Measurements from ENCODE around the gene GABBR2. TPM values are rescaled to one million over a fixed set of nuclear protein-coding genes. Genes with fewer than 3 reads are reported as not detected.

GABBR2 gene
- total RNA-seq, 2 experiments from 2014 or later: not detected

GRCh38 chr9:98727428-98727827 lies 18.7 kb upstream of the GABBR2 start:
- TF ChIP-seq, protein P1, sequence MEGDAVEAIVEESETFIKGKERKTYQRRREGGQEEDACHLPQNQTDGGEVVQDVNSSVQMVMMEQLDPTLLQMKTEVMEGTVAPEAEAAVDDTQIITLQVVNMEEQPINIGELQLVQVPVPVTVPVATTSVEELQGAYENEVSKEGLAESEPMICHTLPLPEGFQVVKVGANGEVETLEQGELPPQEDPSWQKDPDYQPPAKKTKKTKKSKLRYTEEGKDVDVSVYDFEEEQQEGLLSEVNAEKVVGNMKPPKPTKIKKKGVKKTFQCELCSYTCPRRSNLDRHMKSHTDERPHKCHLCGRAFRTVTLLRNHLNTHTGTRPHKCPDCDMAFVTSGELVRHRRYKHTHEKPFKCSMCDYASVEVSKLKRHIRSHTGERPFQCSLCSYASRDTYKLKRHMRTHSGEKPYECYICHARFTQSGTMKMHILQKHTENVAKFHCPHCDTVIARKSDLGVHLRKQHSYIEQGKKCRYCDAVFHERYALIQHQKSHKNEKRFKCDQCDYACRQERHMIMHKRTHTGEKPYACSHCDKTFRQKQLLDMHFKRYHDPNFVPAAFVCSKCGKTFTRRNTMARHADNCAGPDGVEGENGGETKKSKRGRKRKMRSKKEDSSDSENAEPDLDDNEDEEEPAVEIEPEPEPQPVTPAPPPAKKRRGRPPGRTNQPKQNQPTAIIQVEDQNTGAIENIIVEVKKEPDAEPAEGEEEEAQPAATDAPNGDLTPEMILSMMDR (conservative IDR thresholded peaks at IDR 0.05; ENCODE audit: low read length): no peak
- TF ChIP-seq EZH2phosphoT487 (IDR thresholded peaks at IDR 0.05; ENCODE audit: borderline replicate concordance, low read depth, low read length): no peak
- no peaks in the 10 kb centered on the region for H3K79me2 ChIP-seq (ENCODE audit: insufficient read depth, low read depth, low read length)

GRCh38 chr9:98726735-98727134 lies 18.0 kb upstream of the GABBR2 start:
- intact Hi-C loops (cut with micrococcal nuclease; ENCODE audit: unreplicated experiment): no loop called here
- peak overlapping the region; percentile 52 for H3K4me2 ChIP-seq (ENCODE audit: low read length)
- no peak overlapping the region for H3K27ac ChIP-seq (ENCODE audit: low read depth, low read length, poor library complexity, severe bottlenecking)
- no peaks in the 10 kb centered on the region for H3K36me3 ChIP-seq (ENCODE audit: insufficient read depth, low read length)
- TF ChIP-seq, protein P1 (conservative IDR thresholded peaks at IDR 0.05; ENCODE audit: low read length): no peak
- no peak for TF ChIP-seq EZH2phosphoT487 (IDR thresholded peaks at IDR 0.05; ENCODE audit: borderline replicate concordance, low read depth, low read length)
- BruUV-seq (replicated peaks): no TSS peak
- ChIA-PET CTCF (ENCODE audit: unreplicated experiment) (no interaction called here), POLR2A (interaction anchor here (0.7 kb wide), 1 partner anchor 9 kb away, joined by 4 read pairs; no protein-coding TSS in a partner anchor)
- no peaks in the 10 kb centered on the region for H3K79me2 ChIP-seq (ENCODE audit: insufficient read depth, low read depth, low read length)
- H2AFZ ChIP-seq (ENCODE audit: low read length): peak overlapping the region; percentile 48; the same call in 1 of the 2 replicates
- peaks cover 22% of the 10 kb centered on the region for H3K4me1 ChIP-seq (ENCODE audit: insufficient read depth, low read length, poor library complexity, severe bottlenecking)
- no peaks in the 10 kb centered on the region for H4K20me1 ChIP-seq (ENCODE audit: insufficient read depth, low read length)
- H3K4me3 ChIP-seq (ENCODE audit: low read depth, low read length, poor library complexity, severe bottlenecking): peak overlapping the region; percentile 0
- H3K9me3 ChIP-seq (ENCODE audit: low read length): no peaks in the 10 kb centered on the region
- DNase-seq (ENCODE audit: low spot score): peak; percentile 70
- no peaks in the 10 kb centered on the region for H3K9me2 ChIP-seq (ENCODE audit: insufficient read depth, low read length)

More at GRCh38 chr9:98727428-98727827, 18.7 kb upstream of the GABBR2 start:
- Histone ChIP-seq H3K9me3 (ENCODE audit: low read length) (no peaks in the 10 kb centered on the region), H3K4me3 (ENCODE audit: low read depth, low read length, poor library complexity, severe bottlenecking) (no peak overlapping the region), H3K27ac (ENCODE audit: low read depth, low read length, poor library complexity, severe bottlenecking) (no peak overlapping the region), H3K9me2 (ENCODE audit: insufficient read depth, low read length) (no peaks in the 10 kb centered on the region), H3K4me2 (ENCODE audit: low read length) (0 out of 2 replicates have a peak overlapping the region, but pooled peaks have one; percentile 52), H2AFZ (ENCODE audit: low read length) (no peak overlapping the region), H4K20me1 (ENCODE audit: insufficient read depth, low read length) (no peaks in the 10 kb centered on the region), H3K4me1 (ENCODE audit: insufficient read depth, low read length, poor library complexity, severe bottlenecking) (peaks cover 22% of the 10 kb centered on the region), H3K36me3 (ENCODE audit: insufficient read depth, low read length) (no peaks in the 10 kb centered on the region)
- intact Hi-C loops (cut with micrococcal nuclease; ENCODE audit: unreplicated experiment): no loop called here
- ChIA-PET CTCF (ENCODE audit: unreplicated experiment) (no interaction called here), POLR2A (interaction anchor here (1.1 kb wide), 1 partner anchor 81 kb away, joined by 3 read pairs; no protein-coding TSS in a partner anchor)
- peak; percentile 40 for DNase-seq (ENCODE audit: low spot score)
- no TSS peak for BruUV-seq (replicated peaks)

DNA sequence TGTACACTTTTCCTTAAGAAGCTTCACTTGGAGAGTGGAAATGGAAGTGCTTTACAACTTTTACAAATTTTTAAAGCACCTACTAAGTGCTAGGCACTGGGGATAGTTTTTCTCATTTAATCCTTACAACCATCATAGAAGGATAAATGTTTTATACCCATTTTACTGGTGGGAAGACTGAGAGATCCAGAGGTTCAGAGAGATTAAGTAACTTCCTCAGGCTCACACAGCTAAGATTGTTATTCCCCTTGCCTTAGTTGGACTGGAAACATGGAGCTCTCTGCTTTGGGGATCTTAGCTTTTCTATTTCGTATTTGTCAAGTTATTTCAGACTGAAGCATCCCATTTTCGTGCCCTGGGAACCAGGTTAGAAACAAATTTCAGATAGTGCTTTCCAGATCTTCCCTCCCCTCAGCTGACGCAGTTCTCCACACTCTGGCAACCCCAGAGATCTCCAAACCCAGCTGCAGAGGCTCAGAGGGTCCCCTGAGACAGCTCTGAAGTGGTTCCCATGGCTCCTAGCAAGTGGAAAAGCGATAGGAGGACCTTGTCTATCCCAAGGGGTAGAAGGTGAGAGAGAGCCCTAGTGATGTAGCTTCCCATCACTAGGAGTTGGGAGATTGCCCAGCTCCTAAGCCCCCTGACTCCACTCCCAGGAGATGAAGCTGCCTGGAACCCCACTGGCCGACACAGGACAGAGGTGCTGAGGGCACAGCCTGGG lies 16.2 kb upstream of the GABBR2 start:
- no peak overlapping the region for H3K27ac ChIP-seq (ENCODE audit: low read depth, low read length, poor library complexity, severe bottlenecking)
- TF ChIP-seq, protein P1 (conservative IDR thresholded peaks at IDR 0.05; ENCODE audit: low read length): no peak
- no peak for TF ChIP-seq EZH2phosphoT487 (IDR thresholded peaks at IDR 0.05; ENCODE audit: borderline replicate concordance, low read depth, low read length)
- no peaks in the 10 kb centered on the region for H3K9me3 ChIP-seq (ENCODE audit: low read length)
- H4K20me1 ChIP-seq (ENCODE audit: insufficient read depth, low read length): no peaks in the 10 kb centered on the region
- no peaks in the 10 kb centered on the region for H3K79me2 ChIP-seq (ENCODE audit: insufficient read depth, low read depth, low read length)
- peaks cover 22% of the 10 kb centered on the region for H3K4me1 ChIP-seq (ENCODE audit: insufficient read depth, low read length, poor library complexity, severe bottlenecking)
- no peak overlapping the region for H2AFZ ChIP-seq (ENCODE audit: low read length)
- no peaks in the 10 kb centered on the region for H3K9me2 ChIP-seq (ENCODE audit: insufficient read depth, low read length)
- no peak overlapping the region for H3K4me3 ChIP-seq (ENCODE audit: low read depth, low read length, poor library complexity, severe bottlenecking)
- POLR2A ChIA-PET: interaction anchor here (1.6 to 2.1 kb wide), 2 partner anchors 19 to 82 kb away, joined by 3 to 5 read pairs; partner anchors contain the start of gene GALNT12
- no peaks in the 10 kb centered on the region for H3K36me3 ChIP-seq (ENCODE audit: insufficient read depth, low read length)
- CTCF ChIA-PET (ENCODE audit: unreplicated experiment): interaction anchor here (0.7 kb wide), 1 partner anchor 11 kb away, joined by 3 read pairs; no protein-coding TSS in a partner anchor
- no peak for DNase-seq (ENCODE audit: low spot score)
- intact Hi-C loops (cut with micrococcal nuclease; ENCODE audit: unreplicated experiment): no loop called here
- no TSS peak for BruUV-seq (replicated peaks)
- no peak overlapping the region for H3K4me2 ChIP-seq (ENCODE audit: low read length)
